ENCODE data around the gene LTBP1. TPM values are rescaled to one million over a fixed set of nuclear protein-coding genes. Genes with fewer than 3 reads are reported as not detected.
"Not testable (repeated sequence)": the region's sequence is repeated elsewhere in the genome, so short reads cannot be mapped to it uniquely, and the experiment has no call there.

LTBP1 gene
- not detected for total RNA-seq

- peak; percentile 28 for DNase-seq
Measured at GRCh38 chr2:32946314-32947075, at the start of gene LTBP1. Gene LTBP1 (plus strand): TSS chr2:32946953. CDS start chr2:32947325, 372 bp downstream.

GRCh38 chr2:32900246-32900973 is 46.3 kb upstream of the LTBP1 start:
- DNase-seq, result no peak

GRCh38 chr2:32901313-32901712 is 45.4 kb upstream of the LTBP1 start:
- no peak for DNase-seq

GRCh38 chr2:32902174-32902573 is 44.6 kb upstream of the LTBP1 start:
- DNase-seq, result no peak

- DNase-seq, result no peak
Measured at GRCh38 chr2:32902986-32903385, 43.8 kb upstream of the LTBP1 start.

- DNase-seq, result no peak
Measured at GRCh38 chr2:32904074-32904473, 42.7 kb upstream of the LTBP1 start.

GRCh38 chr2:32904751-32905150 is 42.0 kb upstream of the LTBP1 start:
- DNase-seq, result no peak

- no peak for DNase-seq
Measured at GRCh38 chr2:32905270-32905669, 41.5 kb upstream of the LTBP1 start.

- no peak for DNase-seq
Measured at GRCh38 chr2:32910883-32911598, 35.7 kb upstream of the LTBP1 start.

- no peak for DNase-seq
Measured at GRCh38 chr2:32915694-32916093, 31.1 kb upstream of the LTBP1 start.

GRCh38 chr2:32918774-32919173 is 28.0 kb upstream of the LTBP1 start:
- DNase-seq, result no peak

- DNase-seq, result not testable (repeated sequence)
Measured at GRCh38 chr2:32919901-32920300, 26.9 kb upstream of the LTBP1 start.

GRCh38 chr2:32921486-32921885 is 25.3 kb upstream of the LTBP1 start:
- not testable (repeated sequence) for DNase-seq

GRCh38 chr2:32922501-32922900 is 24.3 kb upstream of the LTBP1 start:
- DNase-seq, result no peak

GRCh38 chr2:32923109-32923508 is 23.6 kb upstream of the LTBP1 start:
- no peak for DNase-seq

GRCh38 chr2:32925283-32925815 is 21.4 kb upstream of the LTBP1 start:
- no peak for DNase-seq

- DNase-seq, result no peak
Measured at GRCh38 chr2:32925976-32926707, 20.6 kb upstream of the LTBP1 start.

- DNase-seq, result no peak
Measured at GRCh38 chr2:32926708-32927084, 20.1 kb upstream of the LTBP1 start.

- no peak for DNase-seq
Measured at GRCh38 chr2:32930436-32930835, 16.3 kb upstream of the LTBP1 start.

GRCh38 chr2:32931519-32931918 is 15.2 kb upstream of the LTBP1 start:
- no peak for DNase-seq

- DNase-seq, result no peak
Measured at GRCh38 chr2:32931945-32932709, 14.6 kb upstream of the LTBP1 start.

Data from effector CD4-positive, alpha-beta T cell (primary cell).